ENCODE measurements around the gene NUP160.
"Not testable (repeated sequence)": the region's sequence is repeated elsewhere in the genome, so short reads cannot be mapped to it uniquely, and the experiment has no call there.

Gene NUP160

DNA sequence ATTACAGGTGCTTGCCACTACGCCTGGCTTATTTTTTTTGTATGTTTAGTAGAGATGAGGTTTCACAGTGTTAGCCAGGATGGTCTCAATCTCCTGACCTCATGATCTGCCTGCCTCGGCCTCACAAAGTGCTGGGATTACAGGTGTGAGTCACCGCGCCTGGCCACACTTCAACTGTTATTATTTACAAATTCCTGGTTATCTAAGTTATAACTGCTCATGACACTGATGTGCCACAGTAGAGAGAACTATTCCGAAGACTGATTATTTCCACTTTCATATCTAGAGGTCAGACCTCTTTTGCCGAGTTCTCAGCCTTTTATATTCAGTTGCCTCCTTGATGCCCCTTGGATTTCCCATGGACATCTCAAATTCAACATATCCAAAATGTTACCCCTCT is 3.9 kb upstream of the NUP160 start:
- Mint-ChIP-seq H3K27ac (no peak overlapping the region), H3K9me3 (no peaks in the 10 kb centered on the region), H3K4me3 (no peak overlapping the region), H3K36me3 (ENCODE audit: insufficient read depth) (peaks cover 18% of the 10 kb centered on the region), H3K4me1 (ENCODE audit: low read depth in 2 of 2) (peaks cover 11 to 20% of the 10 kb centered on the region in 2 donors), H3K27me3 (no peaks in the 10 kb centered on the region)
- no peak for ATAC-seq (replicated peaks)
- DNase-seq, result no peak

DNA sequence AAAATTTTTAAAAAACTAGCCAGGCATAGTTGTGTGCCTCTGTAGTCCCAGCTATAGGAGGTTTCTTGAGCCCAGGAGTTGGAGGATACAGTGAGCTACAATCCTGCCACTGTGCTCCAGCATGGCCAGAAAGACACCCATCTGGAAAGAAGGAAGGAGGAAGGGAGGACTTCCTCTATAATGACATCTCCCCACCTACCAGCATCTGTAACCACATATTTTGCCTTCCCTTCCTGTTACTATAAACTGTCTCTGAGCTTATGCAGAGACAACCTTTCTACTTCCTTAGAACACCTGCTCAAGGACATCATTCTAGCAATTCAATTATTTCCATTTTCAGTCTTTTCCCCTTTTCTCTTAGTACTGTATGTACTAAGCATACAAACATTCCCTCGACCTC is 2.2 kb upstream of the NUP160 start:
- ATAC-seq (replicated peaks) (no peak), DNase-seq (no peak)
- Mint-ChIP-seq H3K27ac (no peak overlapping the region), H3K27me3 (no peaks in the 10 kb centered on the region), H3K9me3 (no peaks in the 10 kb centered on the region), H3K4me3 (peak overlapping the region in 1 of 2 donors; percentile 17), H3K36me3 (ENCODE audit: insufficient read depth) (peaks cover 30% of the 10 kb centered on the region), H3K4me1 (ENCODE audit: low read depth in 2 of 2) (peaks cover 17 to 27% of the 10 kb centered on the region in 2 donors)

GRCh38 chr11:47848700-47849155 is 578 bp upstream of the NUP160 start:
- H3K9me3 Mint-ChIP-seq, result no peaks in the 10 kb centered on the region
- H3K4me1 Mint-ChIP-seq (ENCODE audit: low read depth in 2 of 2), result peaks cover 17 to 27% of the 10 kb centered on the region in 2 donors
- no peak for DNase-seq
- ATAC-seq (replicated peaks), result peak; percentile 24
- peaks cover 31% of the 10 kb centered on the region for H3K36me3 Mint-ChIP-seq (ENCODE audit: insufficient read depth)
- H3K4me3 Mint-ChIP-seq, result peak overlapping the region; percentile 98 to 99
- H3K27ac Mint-ChIP-seq, result peak overlapping the region; percentile 98
- no peaks in the 10 kb centered on the region for H3K27me3 Mint-ChIP-seq

GRCh38 chr11:47847537-47847891 is 636 bp downstream of the NUP160 start:
- Mint-ChIP-seq H3K4me1 (ENCODE audit: low read depth in 2 of 2) (peaks cover 17 to 27% of the 10 kb centered on the region in 2 donors), H3K36me3 (ENCODE audit: insufficient read depth) (peaks cover 31% of the 10 kb centered on the region), H3K4me3 (peak overlapping the region; percentile 98 to 99), H3K9me3 (no peaks in the 10 kb centered on the region), H3K27ac (peak overlapping the region; percentile 98), H3K27me3 (no peaks in the 10 kb centered on the region)
- ATAC-seq (replicated peaks) (no peak), DNase-seq (no peak)

DNA sequence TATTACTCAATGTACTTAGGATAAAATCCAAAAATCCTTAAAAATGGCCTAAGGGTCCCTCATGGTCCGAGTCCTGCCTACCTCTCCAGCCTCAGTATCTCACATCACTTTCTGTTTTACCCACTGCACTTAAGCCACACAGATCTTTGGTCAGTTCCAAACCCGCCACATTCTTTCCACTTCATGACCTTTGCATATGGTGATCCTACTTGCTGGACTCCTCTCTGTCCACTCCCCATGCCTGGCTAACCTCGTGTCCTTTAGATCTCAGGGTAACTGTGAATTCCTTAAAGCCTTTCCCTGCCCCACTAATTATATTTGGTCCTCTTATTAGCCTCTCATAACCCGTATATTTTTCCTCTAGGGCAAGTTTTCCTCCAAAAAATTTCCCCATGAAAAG is 1.2 kb downstream of the NUP160 start:
- H3K4me3 Mint-ChIP-seq, result peak overlapping the region in 1 of 2 donors; percentile 99
- H3K9me3 Mint-ChIP-seq, result no peaks in the 10 kb centered on the region
- ATAC-seq (replicated peaks), result no peak
- peaks cover 31% of the 10 kb centered on the region for H3K36me3 Mint-ChIP-seq (ENCODE audit: insufficient read depth)
- no peaks in the 10 kb centered on the region for H3K27me3 Mint-ChIP-seq
- H3K4me1 Mint-ChIP-seq (ENCODE audit: low read depth in 2 of 2), result peaks cover 17 to 27% of the 10 kb centered on the region in 2 donors
- H3K27ac Mint-ChIP-seq, result peak overlapping the region in 1 of 2 donors; percentile 98
- no peak for DNase-seq

DNA sequence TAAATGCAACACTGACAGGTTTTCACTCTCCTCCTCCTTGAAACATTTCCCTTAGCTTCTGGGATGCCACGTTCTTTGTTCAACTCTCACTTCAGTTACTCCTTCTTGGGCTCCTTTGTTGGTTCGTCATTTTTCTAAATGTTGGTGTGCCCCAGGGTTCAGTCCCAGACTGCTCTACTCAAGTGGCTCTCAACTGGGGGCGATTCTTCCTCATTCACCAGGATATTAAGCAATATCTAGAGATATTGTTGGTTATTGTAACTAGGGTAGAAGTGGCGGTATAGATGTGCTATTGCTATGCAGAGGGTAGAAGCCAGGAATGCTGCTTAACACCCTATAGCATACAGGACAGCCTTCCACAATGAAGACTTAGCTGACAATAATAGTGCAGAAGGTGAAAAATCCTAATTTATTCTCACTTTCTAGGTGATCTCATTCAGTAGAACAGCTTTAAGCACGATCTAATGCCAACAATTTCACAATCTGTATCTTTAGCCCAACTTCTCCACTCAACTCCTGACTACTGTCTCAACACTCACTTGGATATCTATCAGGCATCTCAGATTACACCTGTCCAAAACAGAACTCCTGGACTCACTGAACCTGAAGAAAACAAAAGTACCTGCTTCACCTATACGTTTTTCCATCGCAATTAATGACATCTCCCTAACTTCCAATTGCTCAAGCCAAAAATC is 4.6 kb downstream of the NUP160 start:
- H3K36me3 Mint-ChIP-seq (ENCODE audit: insufficient read depth), result peaks cover 42% of the 10 kb centered on the region
- no peak overlapping the region for H3K27ac Mint-ChIP-seq
- H3K9me3 Mint-ChIP-seq, result no peaks in the 10 kb centered on the region
- no peak overlapping the region for H3K4me3 Mint-ChIP-seq
- DNase-seq (no peak), ATAC-seq (replicated peaks) (no peak)
- peaks cover 9 to 15% of the 10 kb centered on the region in 2 donors for H3K4me1 Mint-ChIP-seq (ENCODE audit: low read depth in 2 of 2)
- H3K27me3 Mint-ChIP-seq, result no peaks in the 10 kb centered on the region

GRCh38 chr11:47842749-47843148 is 5.4 kb downstream of the NUP160 start:
- no peak overlapping the region for H3K4me3 Mint-ChIP-seq
- ATAC-seq (replicated peaks) (no peak), DNase-seq (no peak)
- H3K27ac Mint-ChIP-seq, result no peak overlapping the region
- H3K4me1 Mint-ChIP-seq (ENCODE audit: low read depth in 2 of 2), result peaks cover 9 to 16% of the 10 kb centered on the region in 2 donors
- no peaks in the 10 kb centered on the region for H3K27me3 Mint-ChIP-seq
- peaks cover 42% of the 10 kb centered on the region for H3K36me3 Mint-ChIP-seq (ENCODE audit: insufficient read depth)
- H3K9me3 Mint-ChIP-seq, result no peaks in the 10 kb centered on the region

DNA sequence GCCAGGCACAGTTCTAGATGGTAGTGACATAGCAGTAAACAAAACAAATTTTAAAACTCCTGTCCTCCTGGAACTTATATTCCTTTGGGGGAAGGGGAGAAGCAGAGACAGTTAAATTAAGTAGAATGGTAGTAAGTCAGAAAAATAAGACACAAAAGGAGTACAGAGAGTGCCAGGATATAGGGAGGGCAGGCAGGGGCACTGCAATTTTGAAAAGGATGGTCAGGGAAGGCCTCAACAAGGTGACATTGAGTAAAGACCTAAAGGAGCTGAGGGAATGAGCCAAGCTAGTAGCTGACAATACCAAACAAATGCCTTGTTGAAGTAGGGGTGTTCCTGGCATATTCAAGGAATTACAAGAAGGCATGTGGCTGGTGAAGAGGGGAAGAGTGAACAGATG is 10.2 kb downstream of the NUP160 start:
- H3K4me3 Mint-ChIP-seq, result no peak overlapping the region
- H3K36me3 Mint-ChIP-seq (ENCODE audit: insufficient read depth), result peaks cover 68% of the 10 kb centered on the region
- H3K27ac Mint-ChIP-seq, result peak overlapping the region in 1 of 2 donors; percentile 54
- peaks cover 4 to 7% of the 10 kb centered on the region in 2 donors for H3K4me1 Mint-ChIP-seq (ENCODE audit: low read depth in 2 of 2)
- DNase-seq (no peak), ATAC-seq (replicated peaks) (no peak)
- no peaks in the 10 kb centered on the region for H3K27me3 Mint-ChIP-seq
- no peaks in the 10 kb centered on the region for H3K9me3 Mint-ChIP-seq

DNA sequence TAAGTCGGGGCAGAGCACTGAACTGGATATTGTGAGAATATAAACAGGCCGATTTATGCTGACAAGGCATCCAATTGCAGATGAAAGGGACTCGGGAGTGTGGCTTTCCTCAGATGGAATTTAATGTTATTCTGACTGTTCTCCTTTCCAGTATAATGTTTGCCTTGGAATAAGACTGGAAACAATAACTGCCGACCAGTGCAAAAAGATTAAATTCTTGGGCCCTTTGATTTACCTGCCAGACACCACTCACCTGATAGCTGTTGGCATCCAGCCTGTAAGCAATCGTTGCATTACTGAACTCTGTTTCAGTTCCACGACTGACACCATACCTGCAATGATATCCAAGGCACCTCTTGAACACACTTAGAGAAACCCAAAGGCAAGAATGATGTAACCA is 10.9 kb downstream of the NUP160 start:
- DNase-seq (no peak), ATAC-seq (replicated peaks) (no peak)
- Mint-ChIP-seq H3K27ac (no peak overlapping the region), H3K4me1 (ENCODE audit: low read depth in 2 of 2) (peaks cover 4 to 7% of the 10 kb centered on the region in 2 donors), H3K9me3 (no peaks in the 10 kb centered on the region), H3K36me3 (ENCODE audit: insufficient read depth) (peaks cover 71% of the 10 kb centered on the region), H3K4me3 (no peak overlapping the region), H3K27me3 (no peaks in the 10 kb centered on the region)

DNA sequence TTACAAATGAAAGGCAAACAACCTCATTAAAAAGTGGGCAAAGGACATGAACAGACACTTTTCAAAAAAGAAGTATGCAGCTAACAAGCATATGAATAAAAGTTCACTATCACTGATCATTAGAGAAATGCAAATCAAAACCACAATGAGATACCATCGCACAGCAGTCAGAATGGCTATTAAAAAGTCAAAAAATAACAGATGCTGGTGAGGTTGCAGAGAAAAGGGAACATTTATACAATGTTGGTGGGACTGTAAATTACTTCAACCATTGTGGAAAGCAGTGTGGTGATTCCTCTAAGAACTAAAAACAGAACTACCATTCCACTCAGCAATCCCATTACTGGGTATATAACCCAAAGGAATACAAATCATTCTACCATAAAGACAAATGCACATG is 18.1 kb downstream of the NUP160 start:
- H3K27me3 Mint-ChIP-seq; DNase-seq; H3K9me3 Mint-ChIP-seq; ATAC-seq (replicated peaks); H3K4me3 Mint-ChIP-seq: not testable (repeated sequence)
- peaks cover 63% of the 10 kb centered on the region for H3K36me3 Mint-ChIP-seq (ENCODE audit: insufficient read depth)
- peaks cover 14 to 34% of the 10 kb centered on the region in 2 donors for H3K4me1 Mint-ChIP-seq (ENCODE audit: low read depth in 2 of 2)
- peak overlapping the region; percentile 15 to 79 for H3K27ac Mint-ChIP-seq

- Mint-ChIP-seq H3K4me1 (ENCODE audit: low read depth in 2 of 2) (peaks cover 10 to 29% of the 10 kb centered on the region in 2 donors), H3K36me3 (ENCODE audit: insufficient read depth) (peaks cover 60% of the 10 kb centered on the region), H3K27ac (peak overlapping the region; percentile 11 to 60), H3K27me3 (no peaks in the 10 kb centered on the region), H3K4me3 (no peak overlapping the region), H3K9me3 (no peaks in the 10 kb centered on the region)
- ATAC-seq (replicated peaks) (no peak), DNase-seq (no peak)
Measured at GRCh38 chr11:47828284-47828683, 19.9 kb downstream of the NUP160 start.

DNA sequence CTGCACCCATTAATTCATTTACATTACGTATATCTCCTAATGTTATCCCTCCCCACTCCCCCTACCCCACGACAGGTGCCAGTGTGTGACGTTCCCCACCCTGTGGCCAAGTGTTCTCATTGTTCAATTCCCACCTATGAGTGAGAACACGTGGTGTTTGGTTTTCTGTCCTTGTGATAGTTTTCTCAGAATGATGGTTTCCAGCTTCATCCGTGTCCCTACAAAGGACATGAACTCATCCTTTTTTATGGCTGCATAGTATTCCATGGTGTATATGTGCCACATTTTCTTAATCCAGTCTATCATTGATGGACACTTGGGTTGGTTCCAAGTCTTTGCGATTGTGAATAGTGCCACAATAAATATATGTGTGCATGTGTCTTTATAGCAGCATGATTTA is 25.5 kb downstream of the NUP160 start:
- H3K4me3 Mint-ChIP-seq; H3K27ac Mint-ChIP-seq; H3K9me3 Mint-ChIP-seq; DNase-seq; H3K27me3 Mint-ChIP-seq; ATAC-seq (replicated peaks); H3K4me1 Mint-ChIP-seq (ENCODE audit: low read depth in 2 of 2): not testable (repeated sequence)
- peaks cover 58% of the 10 kb centered on the region for H3K36me3 Mint-ChIP-seq (ENCODE audit: insufficient read depth)

DNA sequence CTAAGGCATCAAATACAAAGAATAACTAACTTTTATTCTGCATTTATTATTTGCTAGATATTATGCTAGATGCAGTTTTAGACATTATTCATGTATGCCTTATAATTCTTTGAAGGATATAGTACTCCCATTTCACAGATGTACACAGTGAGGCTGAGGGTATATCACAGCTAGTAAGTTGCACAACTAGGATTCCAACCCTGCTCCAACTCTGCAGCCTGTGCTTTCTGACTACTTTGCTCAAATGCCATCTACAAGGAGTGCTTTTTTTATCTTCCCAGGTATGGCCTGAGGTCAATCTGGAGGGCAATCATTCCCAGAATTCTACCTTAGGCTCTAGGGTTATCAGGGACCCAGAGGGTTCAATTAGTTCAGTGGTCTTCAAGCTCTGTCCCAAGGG is 28.4 kb downstream of the NUP160 start:
- H3K9me3 Mint-ChIP-seq, result no peaks in the 10 kb centered on the region
- no peaks in the 10 kb centered on the region for H3K27me3 Mint-ChIP-seq
- peaks cover 61% of the 10 kb centered on the region for H3K36me3 Mint-ChIP-seq (ENCODE audit: insufficient read depth)
- no peak overlapping the region for H3K4me3 Mint-ChIP-seq
- peak overlapping the region in 1 of 2 donors; percentile 54 for H3K27ac Mint-ChIP-seq
- DNase-seq (no peak), ATAC-seq (replicated peaks) (no peak)
- no peaks in the 10 kb centered on the region for H3K4me1 Mint-ChIP-seq (ENCODE audit: low read depth in 2 of 2)

DNA sequence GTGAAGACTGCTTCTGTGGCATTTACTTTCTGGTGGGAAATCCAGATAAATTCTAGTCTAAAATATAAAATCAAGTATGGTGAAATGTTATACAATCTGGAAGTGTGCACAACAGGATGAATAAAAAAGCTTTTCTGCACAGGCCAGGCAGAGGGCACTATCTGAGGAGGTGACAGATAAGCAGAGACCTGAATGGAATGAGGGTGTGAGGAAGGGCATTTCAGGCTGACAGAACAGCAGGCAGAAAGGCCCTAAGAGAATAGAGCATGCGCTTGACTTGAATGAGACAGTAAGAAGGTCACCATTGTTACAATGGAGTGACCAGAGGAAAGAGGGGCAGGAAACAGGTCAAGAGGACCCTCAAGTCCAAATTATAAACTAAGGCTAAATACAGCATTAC is 47.4 kb downstream of the NUP160 start:
- no peaks in the 10 kb centered on the region for H3K9me3 Mint-ChIP-seq
- no peak overlapping the region for H3K4me3 Mint-ChIP-seq
- DNase-seq (no peak), ATAC-seq (replicated peaks) (no peak)
- no peaks in the 10 kb centered on the region for H3K27me3 Mint-ChIP-seq
- peaks cover 5% of the 10 kb centered on the region in 2 donors for H3K4me1 Mint-ChIP-seq (ENCODE audit: low read depth in 2 of 2)
- H3K36me3 Mint-ChIP-seq (ENCODE audit: insufficient read depth), result peaks cover 83% of the 10 kb centered on the region
- H3K27ac Mint-ChIP-seq, result no peak overlapping the region
